GM18498 (cell line): ENCODE results near the gene AGMO.

Experiments
- ATAC-seq: cut with Tn5 transposase; IDR thresholded peaks from one replicate; pipeline ENCODE4 v1.9.1; 2021; ENCODE audit warnings: mild to moderate bottlenecking, moderate library complexity; ENCODE audit not compliant: unreplicated experiment

Gene AGMO

DNA sequence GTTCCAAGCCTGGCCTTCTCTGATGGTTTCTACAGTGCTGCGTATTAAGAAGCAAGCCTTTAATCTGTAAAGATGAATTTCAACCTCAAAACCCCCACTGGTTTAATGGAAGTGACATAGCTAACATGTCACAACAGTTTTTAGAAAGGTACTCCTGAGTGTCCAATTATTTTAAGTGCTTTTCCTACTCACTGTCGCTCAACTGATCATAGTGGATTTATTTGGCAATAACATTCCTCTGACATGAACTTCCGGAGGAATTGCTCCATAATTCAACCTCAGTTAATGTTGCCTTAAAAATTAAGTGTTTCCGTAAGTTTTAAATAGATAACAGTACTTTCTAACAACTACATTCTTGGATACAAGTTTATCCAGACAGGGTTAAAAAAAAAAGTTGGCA lies 57.5 kb downstream of the AGMO start:
- ATAC-seq = no peak

DNA sequence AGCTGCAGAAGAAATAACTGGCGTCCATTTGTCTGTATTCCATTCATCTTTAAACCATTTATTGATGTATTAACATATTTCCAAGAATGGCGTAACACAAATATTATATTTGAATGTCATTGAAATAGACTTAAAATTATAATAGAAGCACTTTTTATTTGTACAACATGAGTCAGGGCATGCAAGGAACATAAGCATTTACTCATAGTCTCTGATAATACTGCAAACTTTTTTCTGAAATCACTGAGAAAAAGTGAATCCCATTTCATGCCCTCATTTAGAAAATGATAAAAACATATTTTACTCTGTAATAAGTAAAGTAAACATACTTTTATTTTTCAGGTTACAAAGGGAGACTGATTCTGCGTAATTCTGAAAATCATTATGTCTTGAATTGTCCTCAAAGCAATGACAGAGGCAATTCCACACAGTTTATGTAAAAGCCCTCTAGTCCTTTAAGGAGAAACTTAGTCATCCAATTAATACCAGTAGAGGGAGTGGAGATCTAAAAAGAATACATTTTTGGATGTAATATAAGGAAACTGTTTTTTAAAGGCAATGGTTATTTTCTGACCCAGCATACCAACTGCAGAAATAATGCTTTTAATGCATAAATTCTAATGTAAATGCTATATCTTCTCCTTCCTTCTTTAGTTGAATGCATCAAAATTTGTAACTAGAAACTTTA lies 58.1 kb downstream of the AGMO start:
- ATAC-seq = no peak

DNA sequence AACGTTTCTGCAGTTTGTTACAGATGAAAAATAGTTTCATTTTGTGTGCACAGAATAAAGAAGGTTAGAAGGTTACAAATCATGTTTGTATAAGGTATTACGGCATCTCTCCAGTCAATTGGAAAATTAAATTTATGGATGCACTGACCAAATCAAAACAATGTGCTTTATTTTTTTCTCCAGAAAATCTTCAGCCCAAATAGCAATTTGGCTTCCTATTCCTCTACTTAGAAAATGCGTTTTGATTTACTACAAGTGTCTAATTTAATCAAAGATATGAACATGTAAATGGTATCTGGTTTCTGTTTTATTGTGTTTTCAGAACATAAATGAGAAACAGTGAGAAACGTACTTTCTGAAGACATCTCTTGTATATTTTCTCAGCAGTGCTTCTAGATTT lies 63.4 kb downstream of the AGMO start:
- ATAC-seq = no peak

DNA sequence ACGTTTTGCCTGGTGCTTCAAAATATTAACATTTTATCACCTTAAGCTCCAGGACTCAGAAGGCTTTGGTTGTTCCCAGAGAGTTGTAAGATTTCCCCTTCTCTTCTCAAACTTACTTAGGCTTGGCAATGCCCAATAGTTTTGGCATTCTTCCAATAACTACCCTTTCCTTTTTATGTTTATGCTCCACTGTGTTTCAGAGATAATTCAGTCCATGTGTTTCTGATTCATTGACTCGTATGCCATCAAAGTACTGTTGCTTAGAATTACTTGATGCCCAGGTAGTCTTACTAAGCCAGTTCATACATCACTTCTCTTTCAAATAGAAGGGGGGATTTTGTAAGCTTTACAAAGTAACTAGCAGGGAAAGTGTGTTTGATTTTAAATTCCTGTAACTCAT lies 66.6 kb downstream of the AGMO start:
- no peak for ATAC-seq

DNA sequence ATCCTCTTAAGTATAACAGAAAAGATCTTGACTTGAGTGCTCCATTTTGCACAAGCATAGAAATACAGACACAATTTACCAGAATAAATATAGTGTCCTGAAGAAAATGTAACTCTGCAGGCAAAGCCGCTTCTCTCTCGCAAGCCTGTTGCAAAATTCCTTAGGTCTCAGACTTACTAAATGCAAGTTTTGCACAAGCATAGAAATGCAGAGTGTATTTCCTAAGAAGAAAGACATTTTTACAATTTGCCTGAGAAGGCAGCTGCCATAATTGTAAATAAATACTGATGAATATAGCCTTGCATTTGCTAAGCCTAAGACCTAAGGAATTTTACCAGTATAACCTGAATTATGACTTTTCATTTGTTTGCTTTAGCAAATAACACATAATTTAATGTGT lies 67.1 kb downstream of the AGMO start:
- no peak for ATAC-seq

DNA sequence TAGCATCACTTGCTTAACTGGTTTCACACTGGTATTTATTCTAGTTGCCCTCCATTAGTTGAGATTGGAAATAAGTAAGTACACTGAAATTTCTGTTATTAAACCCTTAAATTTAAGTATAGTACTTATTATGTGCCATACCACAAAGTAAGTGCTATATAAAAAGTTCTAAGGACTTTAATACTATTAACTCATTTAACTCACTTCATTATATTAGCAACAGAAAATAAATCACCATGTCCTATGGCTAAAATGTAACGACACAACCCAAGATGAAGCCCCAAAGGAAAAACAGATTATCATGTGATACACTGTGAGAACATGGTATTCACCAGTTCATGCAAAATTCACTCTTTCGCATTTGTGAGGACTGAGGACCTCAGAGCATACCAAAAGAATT lies 70.5 kb downstream of the AGMO start:
- no peak for ATAC-seq

DNA sequence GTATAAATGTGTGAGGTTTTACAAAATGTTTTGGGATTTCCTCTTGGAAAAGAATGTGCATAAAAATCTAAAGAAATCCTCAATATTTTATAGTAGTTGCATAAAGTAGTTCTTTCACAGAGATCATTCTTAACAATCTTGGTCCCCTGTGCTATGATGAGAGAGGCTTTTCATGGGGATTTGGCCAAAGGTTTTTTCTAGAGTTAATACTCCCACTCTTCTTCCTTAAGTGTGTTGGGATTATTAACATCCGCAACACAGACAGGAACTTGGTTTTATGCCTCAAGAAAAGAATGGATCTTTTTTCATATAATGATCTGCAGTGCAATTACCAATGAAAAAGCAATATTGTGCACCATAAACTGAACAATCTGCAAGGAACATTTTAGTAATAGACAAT lies 71.5 kb downstream of the AGMO start:
- ATAC-seq = no peak

DNA sequence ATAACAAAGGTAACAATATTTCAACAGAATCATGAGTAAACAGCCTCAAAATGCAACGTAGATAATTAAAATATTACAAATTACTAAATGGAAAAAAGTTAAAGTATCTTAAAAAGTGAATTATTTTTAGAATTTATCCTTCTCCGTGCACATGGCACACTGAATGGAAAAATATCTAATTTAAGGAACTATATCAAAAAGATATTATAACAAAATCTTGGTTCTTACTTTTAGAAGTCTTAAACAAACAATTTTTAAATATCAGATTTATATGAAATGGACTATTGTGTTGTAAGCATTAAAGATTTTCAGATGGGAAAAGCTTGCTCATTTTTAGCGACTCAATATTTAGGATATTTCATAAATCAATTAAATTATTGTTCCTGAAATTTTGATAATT lies 72.0 kb downstream of the AGMO start:
- ATAC-seq = no peak

DNA sequence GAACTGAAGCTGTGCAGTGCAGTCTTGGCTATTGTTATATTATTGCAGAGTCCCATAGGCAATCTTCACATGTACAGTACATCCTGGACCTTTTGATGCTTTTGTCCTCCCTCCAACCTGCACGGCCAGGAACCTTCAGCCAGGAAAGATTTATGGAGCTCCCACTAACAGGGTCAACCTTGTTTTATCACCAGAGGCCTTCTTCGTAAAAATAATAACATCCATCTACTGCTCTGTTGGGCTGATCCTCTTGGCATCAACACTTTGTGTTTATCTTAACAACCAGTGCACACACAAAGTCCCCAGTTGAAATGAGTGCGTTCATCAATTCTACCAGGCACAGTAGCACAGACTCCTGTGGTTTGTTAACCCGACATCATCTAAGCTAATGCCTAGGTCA lies 72.4 kb downstream of the AGMO start:
- no peak for ATAC-seq

DNA sequence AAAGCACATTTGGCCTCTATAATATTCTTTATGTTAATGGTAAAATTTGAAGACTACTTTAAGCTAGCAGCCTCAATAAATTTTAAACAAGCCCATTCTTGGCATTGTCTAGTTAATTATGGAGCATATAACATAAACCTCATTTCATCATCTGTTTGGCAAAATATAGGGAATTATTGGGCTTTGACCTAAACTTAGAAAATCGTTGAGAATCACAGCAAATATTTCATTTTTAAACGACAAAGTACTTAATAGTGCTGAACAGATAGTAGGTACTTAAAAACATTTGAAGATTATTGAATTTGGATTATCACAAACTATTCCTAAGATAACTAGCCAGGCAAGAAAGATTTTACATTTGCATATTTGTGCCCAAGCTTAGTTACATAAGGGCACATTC lies 73.4 kb downstream of the AGMO start:
- no peak for ATAC-seq

DNA sequence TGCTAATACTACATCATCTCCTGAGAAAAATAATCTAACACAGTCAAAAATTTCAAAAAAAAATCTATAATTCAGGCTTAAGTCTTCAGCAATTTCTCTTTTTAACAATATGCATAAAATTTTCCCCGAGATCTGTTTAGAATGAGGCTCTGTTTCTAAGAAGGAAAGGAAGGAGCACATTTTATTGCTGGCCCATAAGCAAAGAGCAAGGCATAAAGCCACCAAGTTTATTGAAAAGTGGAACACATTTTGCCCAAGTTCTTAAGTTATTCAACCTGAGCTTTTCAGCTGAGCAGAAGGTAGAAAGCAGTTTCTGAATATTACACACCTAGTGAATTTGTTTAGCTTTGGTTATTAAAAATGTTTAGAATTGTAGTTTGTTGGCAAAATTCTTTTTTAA lies 73.9 kb downstream of the AGMO start:
- no peak for ATAC-seq

DNA sequence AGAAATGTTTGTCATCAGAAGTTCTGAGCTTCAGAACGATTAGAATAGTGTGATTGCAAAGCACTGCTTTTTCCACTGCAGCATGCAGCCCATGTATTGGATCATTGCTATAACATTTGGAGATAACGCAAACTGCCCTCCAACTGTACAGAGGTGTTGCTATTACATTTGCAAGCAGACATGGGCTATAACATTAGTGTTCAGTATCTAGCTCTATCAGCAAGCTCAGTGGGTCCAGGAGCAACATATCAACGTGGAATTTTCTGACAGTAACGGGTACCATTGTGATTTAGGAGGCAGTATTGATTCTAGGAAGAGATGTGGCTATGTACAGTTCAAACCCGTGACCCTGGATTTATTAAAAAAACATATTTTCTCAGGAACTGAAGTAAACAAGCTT lies 75.8 kb downstream of the AGMO start:
- ATAC-seq = no peak

DNA sequence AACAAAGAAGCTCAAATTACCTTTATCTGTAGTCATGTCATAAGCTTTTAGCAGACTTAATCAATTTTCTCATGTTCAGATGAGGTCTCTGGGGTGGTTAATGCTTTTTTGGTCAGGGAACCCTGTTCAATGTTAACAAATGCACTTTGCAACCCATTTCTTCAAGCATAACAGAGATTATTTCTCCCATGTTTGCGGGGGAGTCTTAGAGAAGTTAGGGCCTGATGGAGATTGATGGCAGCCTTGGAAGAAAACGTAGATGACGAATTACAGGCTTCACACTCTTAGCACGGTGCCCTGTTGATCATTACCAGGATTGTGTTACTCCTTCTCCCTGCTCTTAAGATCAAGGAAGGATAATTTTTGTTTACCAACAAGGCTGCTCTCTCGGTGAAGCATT lies 76.4 kb downstream of the AGMO start:
- no peak for ATAC-seq

DNA sequence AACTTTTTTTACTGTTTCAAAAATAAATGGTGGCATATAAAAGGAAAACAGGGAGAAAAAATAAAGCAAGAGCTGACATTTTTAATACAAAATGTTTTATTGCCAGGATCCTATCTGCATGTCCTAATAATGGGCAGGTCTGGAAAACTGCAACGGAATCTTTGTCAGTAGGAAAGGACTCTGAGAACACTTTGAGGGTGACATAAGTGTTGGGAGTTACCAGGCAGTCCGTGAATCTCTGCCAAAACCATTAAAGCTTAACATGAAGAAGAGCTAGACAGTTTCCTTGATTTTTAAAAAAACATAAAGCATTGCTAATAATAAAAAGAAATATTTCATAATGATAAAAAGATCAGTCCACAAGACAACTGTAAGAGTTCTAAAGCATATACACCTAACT lies 80.7 kb downstream of the AGMO start:
- ATAC-seq = no peak

DNA sequence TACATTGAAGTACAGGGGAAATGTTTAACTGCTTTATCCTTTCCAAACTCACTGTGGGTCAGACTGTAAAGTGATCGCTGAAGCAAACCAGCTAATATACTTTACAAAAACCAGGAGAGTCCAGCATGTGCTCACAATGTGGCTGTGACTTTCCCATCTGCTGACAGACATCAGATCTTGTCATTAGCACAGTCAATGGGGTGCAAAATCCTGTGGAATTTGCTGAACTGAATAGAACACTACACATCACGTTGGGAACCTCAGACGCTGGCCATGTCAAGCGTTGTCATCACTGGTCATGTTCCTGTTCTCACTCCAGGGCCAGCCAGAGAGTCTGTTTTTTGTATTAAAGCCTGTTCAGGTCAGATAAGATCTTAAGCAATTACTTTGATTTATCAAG lies 83.4 kb downstream of the AGMO start:
- ATAC-seq = no peak

DNA sequence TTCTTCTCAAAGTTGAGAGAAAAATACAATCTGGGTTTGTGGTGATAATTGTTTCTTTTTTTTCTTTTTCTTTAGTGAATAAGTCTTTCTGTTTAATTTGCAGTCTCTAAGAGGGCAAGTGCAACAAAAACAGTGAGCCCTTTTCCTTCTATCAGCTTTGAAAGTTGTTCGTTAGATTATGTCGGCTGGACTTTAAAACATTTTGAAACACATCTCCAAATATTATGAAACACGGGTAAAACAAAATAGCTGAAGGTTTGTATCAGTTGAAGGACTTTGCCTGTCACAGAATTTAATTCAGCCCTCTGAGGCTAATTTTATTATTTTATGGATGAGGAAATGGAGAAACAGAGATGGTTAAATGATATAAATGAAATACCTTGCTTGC lies 85.3 kb downstream of the AGMO start:
- no peak for ATAC-seq

DNA sequence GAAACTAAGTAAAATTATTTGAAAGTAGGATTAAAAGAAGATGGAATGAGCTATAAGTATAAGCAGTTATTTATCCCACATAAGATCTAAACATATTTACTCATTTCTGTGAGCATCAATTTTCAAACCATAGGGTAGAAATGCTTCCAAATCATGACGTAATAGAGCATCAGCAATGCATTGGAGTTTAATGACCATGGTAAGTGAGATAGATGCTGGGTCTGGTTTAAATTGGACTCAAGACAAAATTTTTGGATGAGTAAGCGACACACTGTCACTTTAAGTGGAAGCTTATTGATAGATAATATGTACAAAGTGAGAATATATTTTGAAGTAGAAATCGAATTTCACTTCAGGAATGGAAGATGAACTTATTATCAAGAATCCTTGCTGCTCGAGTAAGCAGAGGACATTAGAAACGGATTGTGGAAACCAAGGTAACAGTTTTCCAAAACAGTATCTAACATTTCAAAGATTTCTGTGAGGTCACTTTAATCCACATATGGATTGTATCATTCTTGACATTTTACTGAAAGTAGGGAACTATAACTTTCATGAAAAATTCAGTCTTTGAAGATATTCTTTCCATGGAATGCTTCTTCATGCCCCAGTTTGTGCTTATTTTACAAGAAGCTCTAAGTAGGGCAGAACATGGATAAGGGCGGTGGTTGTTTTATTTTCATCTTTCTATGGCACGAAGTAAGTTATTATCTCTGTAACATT lies 85.8 kb downstream of the AGMO start:
- ATAC-seq = no peak

DNA sequence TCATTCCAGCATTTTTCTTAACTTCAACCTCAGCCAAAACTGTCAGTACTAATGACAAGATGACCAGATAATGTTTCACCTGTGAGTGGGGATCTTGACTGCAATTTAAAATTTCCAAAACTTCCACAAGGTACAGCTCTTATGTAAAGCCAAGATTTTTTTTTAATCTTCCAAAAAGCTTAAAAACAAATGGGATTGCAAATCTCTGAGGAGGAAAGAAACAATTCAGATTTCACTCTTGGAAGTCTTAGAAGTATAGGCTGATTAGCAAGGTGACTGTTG lies 90.2 kb downstream of the AGMO start:
- no peak for ATAC-seq

DNA sequence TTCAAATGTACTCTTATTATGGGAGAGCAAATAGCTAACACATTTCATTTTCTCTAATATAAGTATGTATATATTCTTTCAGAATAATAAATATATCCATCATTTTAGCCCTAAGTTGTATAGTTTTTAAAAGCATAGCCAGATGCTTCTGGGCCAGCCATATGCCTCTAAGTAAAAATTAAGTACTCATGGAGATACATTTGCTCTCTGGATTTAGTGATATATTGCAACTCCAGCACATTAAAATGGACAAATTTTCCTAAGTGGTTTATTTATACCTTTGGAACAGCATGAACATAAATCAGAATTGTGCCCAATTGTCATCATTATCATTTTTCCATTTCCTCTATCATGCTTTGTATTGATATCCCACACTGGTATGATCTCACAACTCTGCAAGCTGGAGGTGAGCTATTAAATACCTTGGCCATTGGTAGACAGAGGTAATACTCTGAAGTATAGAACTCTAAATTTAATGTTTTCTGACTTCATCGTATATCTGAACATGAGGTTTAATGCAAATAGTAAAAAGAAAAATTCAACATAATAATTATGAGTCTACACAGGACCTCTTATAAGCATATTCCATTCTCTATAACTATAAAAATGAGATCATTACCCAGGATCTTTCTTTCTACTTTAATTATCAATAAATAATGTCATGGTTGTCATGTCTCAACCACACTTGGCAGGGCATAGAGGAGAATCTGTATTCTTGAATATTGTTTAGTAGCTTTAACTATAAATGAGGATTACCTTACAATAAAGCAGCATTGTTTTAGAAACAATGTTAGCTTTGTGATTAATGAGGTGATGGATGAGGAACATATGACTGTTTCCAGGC lies 90.8 kb downstream of the AGMO start:
- no peak for ATAC-seq

DNA sequence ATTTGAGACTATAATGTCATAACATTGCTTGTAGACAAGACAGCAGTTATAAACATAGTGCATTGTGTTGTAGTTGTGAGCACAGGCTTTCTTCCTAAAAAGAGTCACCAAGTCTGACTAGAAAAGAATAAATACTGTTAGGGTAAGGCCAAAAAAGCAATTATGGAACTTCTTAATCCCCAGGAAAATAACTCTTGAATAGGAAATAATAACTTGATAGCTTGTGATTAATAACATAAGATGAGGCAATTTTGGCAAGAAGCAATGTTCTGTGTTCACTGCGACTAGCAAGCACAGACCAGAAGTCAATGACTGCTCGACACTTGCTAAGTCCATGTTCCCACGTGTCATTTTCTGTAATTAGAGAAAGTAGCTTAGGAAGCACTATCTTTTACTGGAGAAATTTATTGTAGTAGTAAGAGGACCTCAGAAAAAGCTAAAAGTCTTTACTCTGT lies 97.1 kb downstream of the AGMO start:
- no peak for ATAC-seq

DNA sequence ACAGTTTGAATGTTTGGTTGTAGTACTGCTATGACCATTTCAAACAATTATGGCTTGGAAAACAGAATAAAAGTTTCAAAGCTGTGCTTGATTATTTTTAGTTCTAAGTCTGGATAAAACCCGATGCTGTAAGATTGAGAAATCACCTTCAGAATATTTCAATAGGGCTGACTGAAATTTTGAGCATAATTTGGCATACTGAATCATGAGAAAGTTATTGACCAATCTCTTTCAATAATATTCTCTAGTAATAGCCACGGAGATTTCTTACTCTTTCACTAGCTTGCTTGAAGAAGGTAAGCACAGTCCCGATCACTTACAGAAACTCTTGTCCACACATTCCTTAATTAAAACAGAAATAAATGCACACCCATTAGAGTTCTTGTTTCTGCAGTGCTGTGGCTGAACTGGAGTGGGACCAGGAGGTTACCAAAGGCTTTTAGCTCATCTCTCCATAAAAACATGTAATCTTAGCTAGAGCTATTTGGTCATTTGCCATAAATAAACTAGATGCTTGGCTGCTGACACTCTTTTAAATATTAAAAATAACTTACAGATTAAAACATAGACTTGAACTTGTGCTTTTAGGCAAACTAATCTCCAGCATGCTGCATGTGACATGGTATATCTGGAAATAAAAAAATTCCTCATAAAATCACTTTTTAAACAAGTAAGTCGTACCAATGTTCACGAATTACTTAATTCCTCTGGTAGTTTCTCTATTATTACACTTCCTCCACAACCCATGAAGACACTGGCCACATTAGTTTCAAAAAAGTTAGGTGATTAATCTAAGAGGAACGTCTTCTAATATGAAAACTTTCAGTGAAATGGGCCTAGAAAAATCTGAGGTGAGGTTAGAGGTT lies 97.8 kb downstream of the AGMO start:
- no peak for ATAC-seq
